OCI-LY7 (cell line): ENCODE data around the gene ARID5B. TPM values are rescaled to one million over a fixed set of nuclear protein-coding genes. Genes with fewer than 3 reads are reported as not detected.

Experiments used
- BruUV-seq: library from RNA; stranded (reverse); fragments of 400-500 nt; replicated peaks from 2 replicates; lab custom pipeline; 2021; lab: Mats Ljungman, UMichigan
- CTCF ChIA-PET: fragments of 300-600 bp; sonication (Branson Sonifier 250); formaldehyde crosslinking; loops from one replicate; lab custom pipeline; 2022; ENCODE audit warnings: antibody characterized with exemption; ENCODE audit not compliant: unreplicated experiment; lab: Charles Lee
- POLR2A ChIA-PET: fragments of 300-600 bp; sonication (Branson Sonifier 250); formaldehyde crosslinking; loops from one replicate; lab custom pipeline; 2022; ENCODE audit warnings: antibody characterized with exemption; lab: Charles Lee
- DNase-seq: peaks from one replicate; pipeline ENCODE4 v3.0.0-alpha.2; 2015; ENCODE audit warnings: low spot score
- H2AFZ ChIP-seq: fragments of 200-600 bp; sonication (generic), shearing (Covaris generic); 2 replicates; pipeline ENCODE4 v1.6.1; 2014; ENCODE audit warnings: mild to moderate bottlenecking, antibody characterized with exemption, low read length, moderate library complexity
- H3K27ac ChIP-seq: fragments of 200-600 bp; sonication (generic); 2 replicates; pipeline ENCODE4 v1.5.1; 2014; ENCODE audit warnings: mixed run types, low read depth, mild to moderate bottlenecking, moderate library complexity, low read length, inconsistent platforms; ENCODE audit not compliant: poor library complexity, severe bottlenecking
- H3K36me3 ChIP-seq: fragments of 200-600 bp; sonication (generic); 2 replicates; pipeline ENCODE4 v1.6.1; 2014; ENCODE audit warnings: mild to moderate bottlenecking, antibody characterized with exemption, low read length, moderate library complexity, mixed read lengths; ENCODE audit not compliant: insufficient read depth
- H3K4me1 ChIP-seq: fragments of 200-600 bp; sonication (generic); 2 replicates; pipeline ENCODE4 v1.5.1; 2014; ENCODE audit warnings: mild to moderate bottlenecking, low read length; ENCODE audit not compliant: insufficient read depth, poor library complexity, severe bottlenecking
- H3K4me2 ChIP-seq: fragments of 200-600 bp; sonication (generic); 2 replicates; pipeline ENCODE4 v1.6.1; 2014; ENCODE audit warnings: mild to moderate bottlenecking, low read length
- H3K4me3 ChIP-seq: fragments of 200-600 bp; sonication (generic); 2 replicates; pipeline ENCODE4 v1.5.1; 2014; ENCODE audit warnings: mild to moderate bottlenecking, low read depth, low read length; ENCODE audit not compliant: poor library complexity, severe bottlenecking
- H3K79me2 ChIP-seq: fragments of 200-600 bp; sonication (generic); 2 replicates; pipeline ENCODE4 v1.6.1; 2016; ENCODE audit warnings: low read depth, mild to moderate bottlenecking, low read length, moderate library complexity, mixed read lengths; ENCODE audit not compliant: insufficient read depth
- H3K9me2 ChIP-seq: fragments of 200-600 bp; sonication (generic); 2 replicates; pipeline ENCODE4 v1.6.1; 2016; ENCODE audit warnings: mild to moderate bottlenecking, low read length, mixed read lengths; ENCODE audit not compliant: insufficient read depth
- H3K9me3 ChIP-seq: fragments of 200-600 bp; sonication (generic); 2 replicates; pipeline ENCODE4 v1.6.1; 2014; ENCODE audit warnings: mild to moderate bottlenecking, mixed run types, low read length, mixed read lengths
- H4K20me1 ChIP-seq: fragments of 200-600 bp; sonication (generic); 2 replicates; pipeline ENCODE4 v1.6.1; 2014; ENCODE audit warnings: mild to moderate bottlenecking, antibody characterized with exemption, low read length, moderate library complexity, mixed read lengths; ENCODE audit not compliant: insufficient read depth
- CTCF ChIP-seq: fragments of 200-600 bp; sonication (generic); conservative IDR thresholded peaks from 2 replicates; pipeline ENCODE4 v1.5.1; 2014; ENCODE audit warnings: mild to moderate bottlenecking, antibody characterized with exemption, low read length, moderate library complexity, mixed read lengths
- EZH2phosphoT487 ChIP-seq: fragments of 200-600 bp; sonication (generic); IDR thresholded peaks from 2 replicates; pipeline ENCODE4 v1.6.1; 2018; ENCODE audit warnings: low read depth, borderline replicate concordance, mild to moderate bottlenecking, mixed run types, antibody characterized with exemption, low read length, moderate library complexity, mixed read lengths
- intact Hi-C: fragments of 100-400 bp; cut with micrococcal nuclease; formaldehyde crosslinking; loops from one replicate; pipeline ENCODE4 v1.10.0; 2022; ENCODE audit not compliant: unreplicated experiment
- total RNA-seq, 2 experiments: library from RNA; depleted of rRNA in 1 of 2; stranded (reverse); fragments of >200 nt in 1 of 2; shearing (Covaris generic) in 1 of 2; gene quantifications; 2 replicates each; pipeline ENCODE4 v1.2.3, GENCODE V29; 2014 to 2022

The ARID5B gene
- total RNA-seq, 2 experiments from 2014 or later = 38.0 to 56.7 TPM

- H3K9me2 ChIP-seq = no peaks in the 10 kb centered on the region
- peak overlapping the region; percentile 99 for H3K27ac ChIP-seq
- TF ChIP-seq CTCF (no peak), EZH2phosphoT487 (no peak)
- intact Hi-C loops = no loop called here
- H2AFZ ChIP-seq = no peak overlapping the region
- no peak overlapping the region for H3K4me2 ChIP-seq
- no TSS peak for BruUV-seq
- peaks cover 82% of the 10 kb centered on the region for H3K79me2 ChIP-seq
- CTCF ChIA-PET = interaction anchor here (0.6 kb wide), 1 partner anchor 24 kb away, joined by 3 read pairs; no protein-coding TSS in a partner anchor
- POLR2A ChIA-PET = interaction anchor here (1.0 to 12.9 kb wide), 8 partner anchors 9 to 117 kb away, joined by 7 to 222 read pairs (median 43); partner anchors contain the start of gene ARID5B
- peaks cover 20% of the 10 kb centered on the region for H3K36me3 ChIP-seq
- H3K4me3 ChIP-seq = no peak overlapping the region
- no peak for DNase-seq
- H4K20me1 ChIP-seq = no peaks in the 10 kb centered on the region
- 0 out of 2 replicates have a peak, but pooled peaks cover 4% of the 10 kb centered on the region for H3K9me3 ChIP-seq
- H3K4me1 ChIP-seq = peaks cover 100% of the 10 kb centered on the region
Observed at GRCh38 chr10:61991166-61991565, 89.7 kb downstream of the ARID5B start.

GRCh38 chr10:61992059-61992460 is 90.6 kb downstream of the ARID5B start:
- no peak overlapping the region for H2AFZ ChIP-seq
- peak overlapping the region; percentile 58 for H3K4me3 ChIP-seq
- peaks cover 100% of the 10 kb centered on the region for H3K4me1 ChIP-seq
- no peak for DNase-seq
- H3K36me3 ChIP-seq = peaks cover 20% of the 10 kb centered on the region
- H3K79me2 ChIP-seq = peaks cover 79% of the 10 kb centered on the region
- POLR2A ChIA-PET = interaction anchor here (0.5 to 12.9 kb wide), 14 partner anchors 9 to 534 kb away, joined by 3 to 222 read pairs (median 12); partner anchors contain the start of gene ARID5B
- CTCF ChIA-PET = interaction anchor here (0.9 kb wide), 1 partner anchor 28 kb away, joined by 3 read pairs; no protein-coding TSS in a partner anchor
- intact Hi-C loops = no loop called here
- no peaks in the 10 kb centered on the region for H4K20me1 ChIP-seq
- TF ChIP-seq EZH2phosphoT487 = no peak
- no peak for TF ChIP-seq CTCF
- peak overlapping the region; percentile 68 for H3K4me2 ChIP-seq
- H3K9me3 ChIP-seq = 0 out of 2 replicates have a peak, but pooled peaks cover 4% of the 10 kb centered on the region
- no peaks in the 10 kb centered on the region for H3K9me2 ChIP-seq
- TSS peak; percentile 70 for BruUV-seq
- H3K27ac ChIP-seq = peak overlapping the region; percentile 80
